ENCODE results near the gene TFR2. TPM values are rescaled to one million over a fixed set of nuclear protein-coding genes. Genes with fewer than 3 reads are reported as not detected.

TFR2 gene
- total RNA-seq, 1 experiment from 2014 or later, result 9.1 TPM

GRCh38 chr7:100572949-100573675 is 68.2 kb downstream of the TFR2 start:
- DNase-seq (ENCODE audit: low read depth, low spot score), result no peak
- Histone ChIP-seq H3K9me3 (ENCODE audit: control insufficient read depth, insufficient read depth, low read depth, low read length) (no peaks in the 10 kb centered on the region), H3K36me3 (ENCODE audit: control insufficient read depth, insufficient read depth, low read length) (no peaks in the 10 kb centered on the region), H3K27ac (ENCODE audit: low read length) (no peak overlapping the region), H3K27me3 (ENCODE audit: control insufficient read depth, insufficient read depth, low read length) (no peaks in the 10 kb centered on the region), H3K4me3 (ENCODE audit: low read depth in 2 of 2, low read length in 2 of 2) (no peak overlapping the region), H3K4me1 (ENCODE audit: control insufficient read depth, insufficient read depth, low read length) (peaks cover 27% of the 10 kb centered on the region)
- TF ChIP-seq POLR2AphosphoS5 (IDR thresholded peaks at IDR 0.05; ENCODE audit: low read depth, low read length) (no peak), SIN3A (IDR thresholded peaks at IDR 0.05; ENCODE audit: borderline replicate concordance, insufficient read depth, low read depth, low read length) (no peak), REST (IDR thresholded peaks at IDR 0.05; ENCODE audit: insufficient read depth in 1 of 2, low read depth in 2 of 2, low read length in 1 of 2) (no peak), TCF7L2 (IDR thresholded peaks at IDR 0.05; ENCODE audit: low read depth, low read length) (no peak), CTCF (IDR thresholded peaks at IDR 0.05) (no peak)
- intact Hi-C loops (cut with micrococcal nuclease; ENCODE audit: unreplicated experiment) (no loop called here), in situ Hi-C loops (cut with HindIII; ENCODE audit: low pct_unique_long_range_greater_than_20kb, low sequenced_read_pairs) (no loop called here)
- ATAC-seq, result no peak
- POLR2A ChIA-PET, result interaction anchor here (0.6 to 1.1 kb wide), 2 partner anchors 39 to 317 kb away, joined by 3 to 4 read pairs; partner anchors contain the start of genes MOSPD3 and UFSP1
- BruUV-seq (replicated peaks), result no TSS peak
- CTCF ChIA-PET, result interaction anchor here (0.6 kb wide), 1 partner anchor 83 kb away, joined by 3 read pairs; the partner anchor contains the start of gene ACTL6B

- DNase-seq (ENCODE audit: low read depth, low spot score) (no peak), ATAC-seq (no peak)
- H3K27ac ChIP-seq (ENCODE audit: low read length), result no peak overlapping the region
- H3K4me3 ChIP-seq (ENCODE audit: low read depth in 2 of 2, low read length in 2 of 2), result no peak overlapping the region
- H3K36me3 ChIP-seq (ENCODE audit: control insufficient read depth, insufficient read depth, low read length), result no peaks in the 10 kb centered on the region
- peaks cover 34% of the 10 kb centered on the region for H3K4me1 ChIP-seq (ENCODE audit: control insufficient read depth, insufficient read depth, low read length)
- TF ChIP-seq TCF7L2 (IDR thresholded peaks at IDR 0.05; ENCODE audit: low read depth, low read length) (no peak), CTCF (IDR thresholded peaks at IDR 0.05) (no peak), REST (IDR thresholded peaks at IDR 0.05; ENCODE audit: insufficient read depth in 1 of 2, low read depth in 2 of 2, low read length in 1 of 2) (no peak), SIN3A (IDR thresholded peaks at IDR 0.05; ENCODE audit: borderline replicate concordance, insufficient read depth, low read depth, low read length) (no peak), POLR2AphosphoS5 (IDR thresholded peaks at IDR 0.05; ENCODE audit: low read depth, low read length) (no peak)
- POLR2A ChIA-PET, result interaction anchor here (0.6 to 1.1 kb wide), 2 partner anchors 40 to 126 kb away, joined by 4 to 7 read pairs; partner anchors contain the start of gene MOSPD3
- CTCF ChIA-PET, result interaction anchor here (0.6 kb wide), 1 partner anchor 84 kb away, joined by 3 read pairs; the partner anchor contains the start of gene ACTL6B
- H3K27me3 ChIP-seq (ENCODE audit: control insufficient read depth, insufficient read depth, low read length), result no peaks in the 10 kb centered on the region
- intact Hi-C loops (cut with micrococcal nuclease; ENCODE audit: unreplicated experiment) (no loop called here), in situ Hi-C loops (cut with HindIII; ENCODE audit: low pct_unique_long_range_greater_than_20kb, low sequenced_read_pairs) (no loop called here)
- no TSS peak for BruUV-seq (replicated peaks)
- H3K9me3 ChIP-seq (ENCODE audit: control insufficient read depth, insufficient read depth, low read depth, low read length), result no peaks in the 10 kb centered on the region
Observed at GRCh38 chr7:100572281-100572948, 68.9 kb downstream of the TFR2 start.
